NCI-H226 (cell line): ENCODE results near the gene GALT.

Experiments
- DNase-seq: peaks from one replicate; pipeline ENCODE4 v3.0.0-alpha.2; 2015

GALT gene

GRCh38 chr9:34686231-34686630 lies 39.8 kb downstream of the GALT start:
- DNase-seq: no peak

GRCh38 chr9:34686732-34687131 lies 40.3 kb downstream of the GALT start:
- no peak for DNase-seq

GRCh38 chr9:34687276-34688030 lies 41.0 kb downstream of the GALT start:
- DNase-seq: no peak

GRCh38 chr9:34688329-34689115 lies 42.0 kb downstream of the GALT start:
- DNase-seq: no peak

- no peak for DNase-seq
Measured at GRCh38 chr9:34689116-34689470, 42.6 kb downstream of the GALT start.

GRCh38 chr9:34689512-34689911 lies 43.0 kb downstream of the GALT start:
- no peak for DNase-seq

GRCh38 chr9:34690983-34691935 lies 44.8 kb downstream of the GALT start, which contains the start of gene CCL19:
TSS of gene CCL19 (minus strand) at chr9:34691276. CDS start at chr9:34691139, 137 bp downstream.
- no peak for DNase-seq

GRCh38 chr9:34691936-34692315 lies 45.5 kb downstream of the GALT start:
- no peak for DNase-seq

GRCh38 chr9:34693560-34693959 lies 47.1 kb downstream of the GALT start:
- DNase-seq: no peak

- DNase-seq: no peak
Measured at GRCh38 chr9:34694811-34695210, 48.3 kb downstream of the GALT start.
